NCI-H146 (cell line): ENCODE results near the gene ZIC4.

Source experiments
- DNase-seq: peaks from one replicate; lab custom pipeline; 2025; lab: John Stamatoyannopoulos, UW

The ZIC4 gene

DNA sequence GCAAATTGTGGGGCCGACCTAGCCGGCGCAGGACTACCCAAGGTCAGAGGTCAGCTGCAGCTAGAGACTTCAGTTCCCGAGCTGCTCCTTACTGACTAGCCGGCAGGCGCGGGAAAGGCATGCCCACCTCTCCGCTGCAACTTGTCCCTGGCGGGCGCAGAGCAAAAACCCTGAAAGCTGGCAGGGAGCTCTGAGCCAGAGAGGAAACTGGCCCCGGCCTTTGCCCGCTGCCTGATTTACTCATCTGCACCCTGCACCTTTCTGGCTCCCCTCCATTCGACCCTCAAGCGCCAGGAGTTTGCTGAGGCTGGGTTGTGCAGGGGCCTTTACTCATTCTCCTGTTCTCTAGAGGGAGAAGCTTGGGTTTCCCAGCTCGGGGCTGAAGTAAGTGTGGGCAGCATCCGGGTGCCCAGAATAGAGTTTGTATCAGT, 1.5 kb downstream of the ZIC4 start:
- no peak for DNase-seq

DNA sequence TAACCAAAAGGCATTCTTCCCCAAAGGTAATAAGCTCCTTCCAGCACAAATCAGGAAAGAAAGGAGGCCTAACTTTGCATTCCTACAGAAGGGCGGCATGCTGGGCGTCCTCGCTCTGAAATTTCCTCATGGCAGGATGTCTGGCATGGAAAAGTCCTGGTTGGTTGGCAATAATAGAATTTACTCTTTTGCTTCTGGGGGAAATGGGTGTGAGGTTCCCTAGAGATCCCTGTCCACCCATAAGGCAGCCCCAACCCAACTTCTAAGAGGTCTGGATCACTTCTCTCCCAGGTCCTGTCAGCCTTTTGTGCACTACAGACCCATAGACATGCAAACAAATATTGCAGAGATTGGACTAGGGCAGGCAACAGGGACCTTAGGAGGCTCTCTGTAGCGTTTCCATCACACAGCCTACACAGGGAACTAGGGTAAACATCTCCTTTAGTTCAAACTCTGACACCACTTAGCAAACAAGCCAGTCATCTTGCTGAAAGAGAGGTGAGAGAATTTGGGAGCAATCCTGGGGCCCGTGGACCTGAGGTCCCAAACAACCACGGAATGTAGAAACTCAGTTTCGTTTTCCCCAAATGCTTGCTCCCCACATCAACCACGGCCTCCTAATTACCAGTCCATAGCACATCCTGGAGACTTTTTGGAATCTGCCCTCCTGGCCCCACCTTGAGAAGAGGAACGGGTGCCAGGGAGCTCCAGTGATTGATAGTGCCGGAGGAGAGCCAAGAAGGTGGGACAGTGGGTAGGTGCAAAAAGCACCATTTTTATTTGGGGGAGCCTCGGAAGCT, 2.1 kb downstream of the ZIC4 start:
- no peak for DNase-seq

DNA sequence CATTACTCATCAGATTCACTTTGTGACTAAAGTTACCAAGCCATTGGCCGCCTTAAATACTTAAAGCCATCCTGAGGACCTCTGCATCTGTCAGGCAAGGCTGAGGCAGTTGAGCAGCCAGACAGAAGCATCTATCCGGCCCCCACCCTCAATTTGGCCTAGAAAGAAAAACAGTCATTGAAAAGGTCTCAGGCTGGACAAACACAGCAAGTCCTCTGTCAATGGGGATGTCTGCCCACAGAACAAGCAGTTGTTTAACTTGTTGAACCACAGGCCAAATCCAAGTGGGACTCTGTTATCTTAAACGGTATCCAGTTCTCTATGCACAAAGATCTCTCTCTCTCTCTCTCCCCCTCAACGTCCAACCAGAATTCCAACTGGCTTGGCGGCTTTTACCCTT, 2.8 kb downstream of the ZIC4 start:
- no peak for DNase-seq

DNA sequence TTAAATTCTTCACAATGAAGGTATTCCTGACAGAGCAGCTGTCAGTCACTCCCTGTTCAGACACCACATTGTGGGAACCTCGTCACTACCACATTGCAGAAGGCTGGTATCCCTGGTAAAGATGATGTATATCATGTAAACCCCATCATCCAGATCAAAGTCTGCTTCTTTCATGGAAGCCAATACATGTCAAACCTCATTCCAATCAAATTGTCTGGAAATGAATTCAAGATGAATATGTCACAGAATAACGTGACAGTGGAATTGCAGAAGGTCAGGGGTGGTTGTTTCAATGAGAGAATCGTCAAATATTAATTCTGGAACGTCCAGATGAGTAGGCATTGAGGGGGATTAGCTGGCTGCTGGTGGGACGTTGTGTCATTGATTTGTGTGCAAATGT, 4.2 kb downstream of the ZIC4 start:
- DNase-seq = no peak

DNA sequence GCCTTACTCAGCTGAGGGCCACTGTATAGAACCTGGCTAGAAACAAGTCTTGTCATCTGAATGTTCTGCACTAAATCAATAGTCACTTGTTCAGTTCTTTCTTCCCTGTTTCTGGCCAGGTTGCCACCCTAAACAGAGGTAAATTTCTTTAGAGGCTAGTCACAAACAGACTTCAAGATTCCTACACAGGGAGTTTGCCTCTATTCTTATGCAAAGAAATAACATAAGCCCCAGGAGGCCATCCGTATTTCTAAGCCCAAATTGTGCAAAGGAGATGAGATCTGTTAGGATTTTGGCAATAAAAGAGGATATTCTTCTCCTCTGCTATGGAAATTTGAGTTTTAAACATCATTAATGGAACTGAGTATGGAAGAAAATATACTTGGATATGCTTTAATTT, 4.9 kb downstream of the ZIC4 start:
- DNase-seq = no peak

DNA sequence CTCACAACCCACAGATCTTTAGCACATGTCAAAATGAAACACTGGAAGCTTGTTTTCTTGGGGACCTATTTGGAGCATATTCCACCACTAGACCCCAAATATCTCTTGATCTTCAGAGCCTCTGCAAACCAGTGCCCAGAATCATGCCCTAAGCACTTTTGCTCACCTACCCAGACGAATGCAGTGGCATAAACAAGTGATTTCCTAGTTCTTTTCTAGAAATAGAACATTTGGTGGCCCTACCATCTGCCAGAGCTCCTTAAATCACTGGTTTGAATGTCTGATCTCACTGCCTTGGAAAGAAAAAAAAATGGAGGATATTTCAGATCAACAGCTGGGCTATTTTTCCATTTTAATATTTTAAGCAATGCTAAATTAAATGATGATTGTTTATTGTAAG, 5.3 kb downstream of the ZIC4 start:
- no peak for DNase-seq

DNA sequence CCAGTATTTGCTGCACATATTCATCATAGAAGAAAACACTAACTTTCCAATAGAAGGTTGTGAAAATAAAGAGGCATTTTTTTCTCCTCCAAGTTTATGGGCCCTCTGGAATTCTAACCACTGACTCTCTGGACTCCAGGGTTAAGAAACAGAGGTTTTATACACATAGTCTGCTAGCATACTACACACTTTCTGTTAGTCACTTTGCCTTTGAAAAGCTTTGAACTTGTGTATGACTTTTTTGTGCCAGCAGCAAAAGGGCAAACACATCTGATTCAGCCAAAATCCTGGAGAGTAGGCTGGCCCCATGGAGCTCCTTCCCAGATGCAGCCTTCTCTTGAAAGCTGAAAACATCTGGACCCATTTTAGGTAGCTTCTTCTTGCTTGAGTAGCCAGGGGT, 6.2 kb downstream of the ZIC4 start:
- DNase-seq = no peak

DNA sequence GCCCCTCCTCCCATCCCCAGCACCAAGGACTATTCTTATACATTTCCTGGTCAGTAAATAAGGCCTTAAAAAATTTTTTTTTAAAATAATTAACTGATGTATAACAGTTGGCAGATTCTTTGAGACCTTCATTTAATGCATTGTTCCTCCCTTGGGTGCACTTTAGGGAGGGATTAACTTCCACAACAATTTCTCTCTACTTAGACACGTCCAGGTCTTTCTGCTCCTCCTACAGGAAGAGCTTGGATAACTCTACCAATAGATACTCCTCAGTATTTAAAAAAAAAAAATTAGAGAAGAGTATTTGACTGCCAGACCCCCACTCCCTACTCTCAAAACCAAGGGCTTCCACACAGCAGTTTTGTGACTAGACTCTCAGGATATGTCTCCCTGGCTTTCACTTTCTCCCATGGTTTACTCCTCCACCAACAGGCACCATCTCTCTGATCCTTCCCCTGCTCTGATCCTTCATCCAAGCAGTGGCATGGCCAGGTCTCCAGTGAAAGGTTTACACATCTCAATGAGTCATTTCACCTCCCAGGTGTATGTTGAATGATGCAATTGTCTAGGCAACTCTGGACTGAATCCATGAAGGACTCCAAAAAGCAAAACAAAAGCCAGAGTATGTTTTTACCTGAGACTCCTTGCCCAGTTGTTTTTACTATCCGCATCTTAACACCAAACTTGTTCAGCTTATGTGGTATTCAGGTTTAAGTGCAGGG, 7.4 kb downstream of the ZIC4 start:
- DNase-seq = peak; percentile 24

DNA sequence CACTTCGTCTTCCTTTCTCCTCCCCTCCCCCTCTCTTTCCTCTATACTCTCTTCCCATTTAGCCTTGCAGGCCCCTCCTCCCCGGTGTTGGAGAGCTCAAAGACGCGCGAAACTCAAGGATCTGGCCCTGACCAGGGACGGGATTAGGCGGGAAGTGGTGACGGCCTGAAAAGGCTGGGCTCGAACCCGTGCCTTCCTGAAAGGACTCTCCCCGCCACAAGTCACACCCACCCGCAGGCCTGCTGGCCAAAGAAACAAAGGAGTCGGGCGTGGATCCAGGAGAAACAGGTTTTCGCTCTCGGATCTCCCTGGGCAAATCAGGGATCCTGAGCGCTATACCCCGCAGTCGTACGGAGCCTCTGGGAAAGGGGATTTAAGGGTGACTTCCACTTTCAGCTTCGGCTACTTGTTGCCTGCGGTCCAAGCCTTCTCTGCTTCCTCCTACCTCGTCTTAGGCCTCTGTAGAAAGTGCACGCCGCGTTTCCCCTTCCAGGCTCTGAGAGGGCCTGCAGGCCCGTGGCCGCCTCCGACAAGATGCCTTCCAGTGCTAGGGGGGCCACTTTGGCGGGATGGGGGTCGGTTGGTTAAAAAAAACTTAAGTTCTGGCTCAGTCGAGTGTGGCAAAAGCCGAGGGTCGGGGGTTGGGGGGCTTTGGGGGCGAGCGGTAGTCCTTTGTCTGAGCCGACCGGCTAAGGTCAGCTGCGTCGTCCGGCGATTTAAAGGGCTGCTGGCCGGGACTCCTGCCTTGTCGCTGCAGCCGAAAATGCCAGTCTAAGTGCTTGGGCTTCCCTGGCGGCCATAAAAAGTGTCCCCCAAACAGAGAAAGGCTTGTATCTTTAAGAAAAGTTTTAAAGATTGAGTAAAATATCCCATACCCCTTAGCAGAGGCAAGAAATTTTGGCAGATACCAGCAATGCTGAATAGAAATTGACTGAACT, 8.2 kb downstream of the ZIC4 start:
- no peak for DNase-seq

DNA sequence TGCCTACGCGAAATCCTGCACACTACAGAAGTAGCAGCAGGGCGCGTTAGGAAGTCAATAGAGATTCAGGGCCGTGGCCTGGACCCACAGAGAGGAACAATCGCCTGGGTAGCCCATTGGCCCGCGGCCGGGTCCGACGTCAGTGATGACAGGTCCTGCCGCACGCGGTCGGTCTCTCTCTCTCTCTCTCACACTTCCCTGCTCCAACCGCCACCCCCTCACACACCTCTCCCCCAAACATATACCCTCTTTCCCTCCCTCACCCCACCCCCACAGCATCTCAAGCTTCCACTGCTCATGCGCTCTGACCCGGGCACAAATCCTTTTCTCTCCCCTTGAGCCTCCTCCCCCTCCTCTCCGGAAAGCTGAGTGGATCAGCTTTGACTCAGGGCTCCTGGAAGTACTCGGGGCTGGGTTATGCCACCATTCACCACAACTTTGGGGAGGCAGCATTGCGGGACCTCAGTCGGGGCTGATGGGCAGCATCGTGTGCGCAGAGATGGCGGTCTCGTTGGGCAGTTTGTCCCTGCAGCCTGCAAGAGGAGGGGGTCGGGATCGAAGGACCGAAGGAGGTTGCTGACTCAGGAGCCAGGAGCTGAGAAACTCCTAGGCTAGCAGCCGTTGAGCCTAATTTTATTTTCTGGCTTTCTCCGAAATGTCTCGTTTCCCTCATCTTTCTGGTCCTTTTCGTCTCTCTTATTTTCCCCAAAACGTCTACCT, 9.0 kb downstream of the ZIC4 start:
- no peak for DNase-seq

DNA sequence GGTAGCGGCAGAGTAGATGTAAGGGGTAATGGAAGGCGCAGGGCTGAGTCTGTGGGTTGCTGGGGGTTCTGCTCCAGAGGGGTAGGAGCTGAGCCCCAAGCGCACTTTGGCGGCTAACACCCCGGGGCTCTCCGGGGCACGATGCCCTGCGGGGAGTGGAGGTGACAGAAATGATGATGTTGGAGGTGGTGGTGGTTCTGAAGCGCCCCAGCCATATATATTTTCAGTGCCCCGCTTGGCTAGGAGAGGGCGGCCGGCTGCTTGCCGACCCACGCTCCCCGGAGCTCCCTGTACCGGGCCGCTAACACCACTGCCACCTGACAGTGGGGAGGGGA, 9.7 kb downstream of the ZIC4 start:
- no peak for DNase-seq

DNA sequence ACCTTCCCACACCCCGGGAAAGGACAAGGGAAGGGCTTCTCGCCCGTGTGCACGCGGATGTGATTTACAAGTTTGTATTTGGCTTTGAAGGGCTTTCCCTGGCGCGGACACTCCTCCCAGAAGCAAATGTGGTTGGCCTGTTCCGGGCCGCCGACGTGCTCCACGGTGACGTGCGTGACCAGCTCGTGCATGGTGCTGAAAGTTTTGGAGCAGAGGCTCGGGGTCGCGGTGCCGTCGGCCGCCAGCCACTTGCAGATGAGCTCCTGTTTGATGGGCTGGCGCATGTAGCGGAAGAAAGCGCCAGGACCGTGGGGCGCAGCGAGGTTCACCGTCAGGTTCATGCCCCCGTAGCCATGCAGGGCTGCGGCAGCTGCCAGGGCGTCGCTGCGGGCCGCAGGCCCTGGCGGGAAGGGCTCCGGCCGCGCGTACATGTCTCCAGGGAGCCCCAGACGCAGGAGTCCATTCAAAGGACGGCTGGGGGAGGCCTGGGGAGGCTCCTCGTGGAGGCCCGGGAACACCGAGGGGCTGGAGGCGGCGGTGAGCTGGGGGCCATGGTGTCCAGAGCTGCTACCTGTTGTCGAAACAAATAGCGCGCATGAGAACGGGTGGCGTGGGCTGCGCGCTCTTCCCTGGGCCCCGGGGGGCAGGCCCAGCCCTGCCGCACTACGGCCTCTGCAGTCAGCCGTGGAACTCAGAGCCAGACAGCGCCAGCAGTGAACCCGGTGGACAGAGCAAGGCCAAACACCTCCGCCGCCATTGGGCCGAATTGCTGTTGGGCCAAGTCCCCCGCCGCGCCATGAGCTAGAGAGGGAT, 10.2 kb downstream of the ZIC4 start:
- DNase-seq = no peak

DNA sequence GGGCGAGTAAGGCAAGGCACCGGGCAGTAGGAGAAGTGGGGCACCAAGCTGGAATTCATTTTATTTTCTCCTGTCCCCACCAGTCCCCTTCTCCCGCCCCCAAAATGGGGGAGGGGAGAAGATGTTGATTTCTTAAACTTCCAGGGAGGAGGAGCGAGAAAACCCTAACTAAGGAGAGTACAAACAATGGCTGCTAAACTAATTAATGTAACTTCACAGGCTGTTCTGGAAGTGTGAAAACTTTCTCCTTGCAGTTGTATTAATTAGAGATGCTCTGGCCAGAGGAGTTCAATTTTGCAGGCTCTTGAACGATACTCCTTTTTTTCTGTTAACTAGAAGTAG, 11.5 kb downstream of the ZIC4 start:
- no peak for DNase-seq

DNA sequence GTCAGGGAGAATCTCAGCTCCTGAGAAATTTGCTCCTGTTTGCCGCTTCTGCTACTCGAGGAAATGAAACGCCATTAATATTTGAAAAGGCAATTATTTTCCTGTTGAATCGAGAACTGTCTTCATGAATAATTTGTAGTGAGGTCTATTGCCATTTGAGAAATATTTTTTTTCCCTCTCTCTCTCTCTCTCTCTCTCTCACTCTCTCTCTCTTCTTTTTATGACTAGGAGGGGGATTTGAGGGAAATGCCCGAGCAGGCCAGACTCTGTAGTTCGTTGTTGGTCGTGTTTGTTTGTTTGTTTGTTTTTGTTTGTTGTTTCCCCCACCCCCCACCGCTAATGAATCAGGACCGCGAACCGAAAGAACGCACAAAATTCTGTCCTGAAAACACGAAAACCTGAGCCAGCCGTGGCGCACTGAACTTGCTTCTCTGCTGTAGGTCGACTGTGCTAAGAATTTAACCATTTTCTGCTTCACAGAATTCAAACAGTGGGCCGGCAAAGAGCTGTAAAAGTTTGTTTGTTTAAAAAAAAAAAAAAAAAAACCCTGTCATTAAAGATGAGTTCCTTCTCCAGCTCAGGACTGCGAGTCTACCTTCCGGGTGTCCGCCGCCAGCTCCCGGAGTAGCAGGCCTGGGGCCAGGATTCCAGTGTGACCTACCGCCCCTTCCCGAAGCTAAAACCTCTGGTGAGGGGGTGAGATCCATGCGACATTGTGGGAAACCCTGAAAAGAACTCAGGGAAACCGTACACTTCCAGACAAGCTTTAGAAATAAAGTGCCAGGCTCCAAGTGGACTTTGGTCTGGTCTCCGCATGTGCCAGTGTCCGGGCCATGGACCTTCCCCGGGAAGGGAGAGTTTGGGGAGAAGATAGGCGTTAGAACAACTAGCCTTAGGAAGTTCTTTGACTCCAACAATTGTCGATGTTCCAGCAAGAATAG, 12.1 kb downstream of the ZIC4 start:
- DNase-seq = no peak

DNA sequence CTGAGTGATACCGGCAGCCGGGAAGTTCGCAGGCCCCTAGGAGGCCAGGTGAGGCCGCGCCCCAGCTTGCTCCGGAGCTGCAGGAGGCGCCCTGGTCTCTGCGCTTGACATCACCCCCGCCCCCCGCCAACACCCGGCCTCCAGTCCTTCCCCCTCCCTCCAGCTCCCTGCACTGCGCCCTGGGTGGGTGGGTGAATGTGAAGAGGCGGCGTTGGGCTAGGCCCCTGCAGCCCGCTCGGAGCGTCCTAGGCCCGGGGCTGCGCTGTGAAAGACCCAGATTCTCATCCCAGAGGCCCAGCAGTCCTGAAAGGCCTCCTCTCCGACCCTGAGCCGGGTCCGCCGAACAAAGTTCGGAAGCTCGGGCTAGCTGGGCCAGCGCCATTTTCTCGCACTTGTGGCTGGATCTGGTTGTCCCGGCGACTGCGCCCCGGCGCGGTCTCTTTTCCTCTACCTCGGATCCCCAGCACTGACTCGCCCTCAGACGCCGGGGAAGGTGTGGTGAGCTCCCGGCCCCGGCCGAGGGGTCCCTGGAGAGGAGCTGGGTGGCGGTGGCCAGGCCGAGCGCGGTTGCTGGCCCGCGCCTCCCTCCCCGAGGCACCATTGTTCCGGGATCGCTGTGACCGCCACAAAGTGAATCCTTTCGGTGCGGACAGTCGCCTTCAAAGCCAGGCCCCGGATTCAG, 12.9 kb downstream of the ZIC4 start:
- no peak for DNase-seq

DNA sequence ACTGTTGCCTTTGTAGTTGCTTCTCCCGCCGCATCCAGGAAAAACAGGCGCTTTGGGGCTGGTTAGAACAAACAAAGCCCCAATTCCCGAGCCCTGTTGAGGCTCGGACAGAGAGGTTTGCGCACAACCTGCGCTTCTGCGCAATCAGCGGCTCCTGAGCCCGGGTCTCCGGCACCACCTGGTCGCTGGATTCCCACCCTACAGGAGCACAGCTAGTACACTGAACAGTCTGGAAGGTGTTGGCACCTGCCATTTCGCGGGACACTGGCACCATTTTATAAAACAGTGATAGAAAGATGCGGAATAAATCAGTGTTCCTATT, 13.8 kb downstream of the ZIC4 start:
- DNase-seq = no peak

DNA sequence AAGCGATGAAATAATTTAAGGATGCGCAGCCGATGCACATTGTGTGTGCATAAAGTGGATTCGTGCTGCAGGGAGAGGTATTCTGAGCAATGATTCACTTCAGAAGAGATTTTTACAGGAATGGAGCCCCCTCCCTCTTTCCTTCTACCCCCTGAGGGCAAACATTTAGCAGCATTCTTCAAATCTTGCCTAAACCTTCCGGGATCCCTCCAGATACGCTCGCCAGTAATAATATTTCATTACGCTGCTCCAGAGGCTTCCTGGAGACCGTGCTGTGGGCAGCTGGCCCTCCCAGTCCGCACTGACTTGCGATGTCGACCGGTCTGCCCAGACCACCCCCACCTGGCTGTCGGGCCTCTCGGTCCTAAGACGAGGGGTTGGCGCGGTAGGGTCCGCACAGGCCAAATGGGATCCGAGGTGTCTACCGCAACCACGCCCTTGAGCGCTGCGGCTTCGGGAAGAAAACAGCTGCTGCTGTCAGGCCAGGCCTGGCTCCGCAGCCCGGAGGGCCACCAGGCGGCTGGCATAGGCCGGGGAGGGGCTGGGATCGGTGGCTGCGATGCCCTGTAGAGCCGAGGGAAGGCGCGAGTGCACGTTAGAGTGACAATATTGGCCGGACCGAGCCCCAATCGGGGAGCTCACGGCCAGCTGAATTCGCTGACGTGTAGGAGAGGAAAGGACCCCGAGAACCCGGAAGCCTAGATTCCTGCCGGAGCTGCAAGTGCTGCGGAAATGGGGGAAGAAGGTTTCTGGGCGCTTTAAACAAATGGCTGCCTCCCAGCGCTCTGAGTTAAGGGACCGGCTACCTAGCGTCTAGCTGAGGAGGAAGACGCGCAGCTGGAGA, 14.3 kb downstream of the ZIC4 start:
- no peak for DNase-seq
